HG03025 (cell line): ENCODE measurements around the gene GPC3.

Experiments used
- ATAC-seq: cut with Tn5 transposase; IDR thresholded peaks from one replicate; pipeline ENCODE4 v1.9.1; 2021; ENCODE audit warnings: mild to moderate bottlenecking, moderate library complexity; ENCODE audit not compliant: unreplicated experiment, low FRiP score

The GPC3 gene

GRCh38 chrX:133661962-133662839 lies 323.2 kb downstream of the GPC3 start:
- no peak for ATAC-seq

DNA sequence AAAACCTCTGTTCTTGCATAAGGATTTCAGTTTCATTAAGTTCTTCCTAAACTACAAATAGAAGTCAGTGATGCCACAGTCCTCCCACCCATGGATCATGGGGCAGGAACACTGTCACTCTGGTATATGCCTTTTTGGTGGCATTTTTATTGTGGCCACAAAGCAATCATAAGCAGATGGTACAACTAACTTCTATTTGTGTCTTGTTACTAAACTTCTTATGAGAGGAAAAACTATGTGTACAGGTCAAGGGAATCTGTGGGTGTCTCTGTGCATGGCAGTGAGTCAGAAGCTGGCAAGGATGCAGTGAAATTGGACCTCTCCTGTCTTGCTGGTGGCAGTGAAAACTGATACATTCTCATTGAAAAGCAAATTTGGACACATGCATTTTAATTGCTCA lies 325.1 kb downstream of the GPC3 start:
- no peak for ATAC-seq

- no peak for ATAC-seq
Measured at GRCh38 chrX:133658293-133658911, 327.0 kb downstream of the GPC3 start.

DNA sequence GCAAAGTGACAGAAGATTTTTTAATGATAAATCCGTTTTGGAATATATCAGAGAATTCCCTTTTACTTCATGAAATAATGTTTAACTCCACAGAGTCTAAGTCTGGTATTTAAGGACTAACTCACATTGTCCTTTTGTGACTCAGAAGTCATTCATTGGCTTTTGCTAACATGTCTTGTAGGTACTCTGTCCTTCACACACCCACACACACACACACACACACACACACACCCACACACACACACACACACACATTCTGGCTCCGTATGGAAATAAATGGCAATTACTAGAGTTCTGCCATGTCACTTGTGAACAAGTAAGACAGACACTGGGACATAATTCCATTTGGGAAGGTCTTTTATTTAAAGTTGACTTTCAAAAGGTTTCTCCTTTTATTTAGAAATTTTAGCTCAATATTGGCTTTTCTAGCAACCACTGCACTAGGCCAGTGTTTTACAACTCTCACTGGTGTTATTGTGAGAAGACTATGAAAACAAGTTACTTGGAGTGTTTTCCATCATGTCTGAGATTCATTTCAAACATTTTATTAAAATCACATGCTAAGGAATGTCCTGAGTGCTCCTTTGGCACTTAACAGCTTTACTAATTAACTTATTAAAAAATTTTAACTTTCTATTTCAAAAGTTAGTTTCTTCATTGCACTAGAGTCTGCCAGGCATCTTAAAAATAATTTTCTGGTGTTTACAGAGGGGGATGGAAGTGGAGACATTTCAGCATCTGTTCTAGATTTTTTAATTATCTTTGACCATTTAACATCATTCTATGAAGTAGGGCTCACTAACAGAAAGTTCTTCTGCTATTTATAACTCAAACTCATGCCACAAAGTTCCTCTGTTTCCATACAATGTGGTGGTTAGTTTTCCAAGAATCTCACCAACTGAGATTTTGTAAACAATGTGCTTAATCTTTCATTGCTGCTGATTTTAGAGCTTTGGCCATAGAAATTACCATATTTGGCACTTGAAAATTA lies 329.8 kb downstream of the GPC3 start:
- ATAC-seq, result no peak

GRCh38 chrX:133654811-133655210 lies 330.6 kb downstream of the GPC3 start:
- no peak for ATAC-seq

DNA sequence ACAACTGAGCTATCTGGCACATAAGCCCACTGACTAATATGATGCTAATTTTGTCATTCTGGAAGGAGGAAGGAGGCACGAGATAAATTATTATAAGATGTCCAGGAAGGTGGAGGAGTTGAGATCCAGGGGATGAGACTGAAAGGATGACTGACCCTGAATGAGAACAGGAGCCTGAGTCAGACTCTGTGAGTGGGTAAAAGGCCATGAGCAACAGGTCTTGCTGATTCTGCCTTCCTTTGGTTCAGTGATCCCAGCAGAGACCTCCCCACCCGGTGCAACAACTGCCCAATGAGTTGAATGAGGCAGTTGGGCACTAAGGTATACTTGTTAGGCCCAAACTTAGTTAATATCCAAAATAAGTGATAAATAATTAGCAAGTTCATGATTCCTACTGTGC lies 332.0 kb downstream of the GPC3 start:
- ATAC-seq, result no peak

- no peak for ATAC-seq
Measured at GRCh38 chrX:133652185-133652584, 333.2 kb downstream of the GPC3 start.

DNA sequence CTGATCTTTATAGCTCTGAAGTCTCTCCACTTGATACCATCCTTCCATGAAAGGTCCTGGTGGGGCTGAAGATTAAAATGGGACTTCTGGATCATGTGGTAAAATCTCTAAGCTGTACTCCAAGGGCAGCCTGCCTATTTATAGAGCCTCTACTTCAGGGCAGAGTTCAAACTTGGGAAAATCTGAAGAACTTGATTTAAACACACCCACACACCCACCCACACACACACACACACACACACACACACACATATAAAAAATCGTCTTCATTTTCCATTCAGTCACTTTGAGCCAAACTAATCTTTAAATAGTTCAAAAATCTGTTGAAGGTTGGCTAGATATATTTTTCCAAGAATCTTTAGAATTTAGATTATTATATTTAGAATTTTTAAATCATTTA lies 335.2 kb downstream of the GPC3 start:
- ATAC-seq, result no peak

GRCh38 chrX:133649651-133650050 lies 335.7 kb downstream of the GPC3 start:
- no peak for ATAC-seq

DNA sequence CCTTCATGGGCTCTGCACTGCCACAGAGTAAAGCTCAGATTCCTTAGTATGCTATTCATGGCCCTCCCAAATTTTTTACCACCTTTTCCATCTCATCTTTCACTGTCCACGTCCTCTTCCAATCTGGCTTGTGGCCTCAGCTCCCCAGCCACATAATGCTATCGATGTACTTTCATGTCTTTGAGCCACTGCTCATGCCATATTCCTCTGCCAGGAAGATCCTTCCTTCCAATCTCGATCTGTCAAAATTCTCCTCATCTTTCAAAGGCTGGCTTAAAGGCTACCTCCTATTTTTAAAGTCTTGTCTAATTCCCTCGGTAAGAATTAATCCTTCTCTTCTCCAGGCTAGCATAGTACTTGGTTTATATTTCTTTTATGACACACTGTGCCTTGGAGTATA lies 336.8 kb downstream of the GPC3 start:
- no peak for ATAC-seq

GRCh38 chrX:133646719-133647116 lies 338.7 kb downstream of the GPC3 start:
- ATAC-seq, result no peak

GRCh38 chrX:133645977-133646718 lies 339.2 kb downstream of the GPC3 start:
- ATAC-seq, result no peak

- ATAC-seq, result no peak
Measured at GRCh38 chrX:133645256-133645655, 340.1 kb downstream of the GPC3 start.

GRCh38 chrX:133640161-133641015 lies 345.0 kb downstream of the GPC3 start:
- no peak for ATAC-seq

- ATAC-seq, result no peak
Measured at GRCh38 chrX:133639726-133640125, 345.7 kb downstream of the GPC3 start.

DNA sequence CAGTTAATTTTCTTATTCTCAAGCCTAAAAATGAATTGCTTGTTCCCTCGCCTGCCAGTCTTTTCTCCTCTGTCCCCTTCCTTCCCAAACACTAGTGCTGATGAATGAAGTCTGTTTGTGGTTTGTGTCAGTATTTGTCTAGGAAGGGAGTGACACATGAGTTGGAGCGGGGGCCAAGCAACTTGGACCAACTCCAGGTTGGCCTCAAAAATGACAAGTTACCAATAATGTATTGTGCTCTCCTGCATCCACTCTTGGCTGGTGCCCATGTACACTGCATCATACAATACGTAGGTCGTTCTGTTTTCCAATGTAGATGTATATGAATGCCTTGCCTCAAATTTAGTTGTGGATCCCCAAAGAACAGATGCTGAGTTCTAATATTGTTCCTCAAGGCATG lies 347.1 kb downstream of the GPC3 start:
- ATAC-seq, result no peak

DNA sequence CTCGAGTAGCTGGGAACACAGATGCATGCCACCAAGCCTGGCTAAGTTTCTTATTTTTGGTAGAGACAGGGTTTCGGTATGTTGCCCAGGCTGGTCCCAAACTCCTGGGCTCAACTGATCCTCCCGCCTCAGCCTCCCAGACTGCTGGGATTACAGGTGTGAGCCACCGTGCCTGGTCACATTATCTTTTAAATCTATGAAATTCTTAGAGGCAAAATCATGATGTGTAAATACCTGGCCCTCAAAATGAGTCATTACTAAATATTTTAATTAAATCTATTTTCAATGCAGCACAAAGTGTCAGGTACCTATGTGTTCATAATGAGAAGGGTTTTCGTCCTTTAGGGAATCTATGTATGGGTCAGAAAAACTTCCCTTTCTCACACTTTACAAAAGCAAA lies 347.6 kb downstream of the GPC3 start:
- no peak for ATAC-seq

GRCh38 chrX:133636009-133636408 lies 349.4 kb downstream of the GPC3 start:
- ATAC-seq, result no peak

DNA sequence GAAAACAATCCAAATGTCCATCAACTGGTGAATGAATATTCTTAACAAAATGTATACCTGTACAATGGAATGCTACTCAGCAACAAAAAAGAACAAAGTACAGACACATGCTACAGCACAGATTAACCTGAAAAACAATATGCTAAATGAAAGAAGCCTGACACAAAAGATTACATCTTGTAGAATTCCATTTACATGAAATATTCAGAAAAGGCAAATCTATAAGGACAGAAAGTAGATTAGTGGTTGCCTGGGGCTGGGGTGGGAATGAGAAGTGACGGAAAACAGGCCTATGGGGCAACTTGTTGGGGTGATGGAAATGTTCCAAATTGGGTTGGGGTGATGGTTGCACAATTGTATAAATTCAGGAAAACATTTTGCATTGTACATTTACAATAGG lies 351.0 kb downstream of the GPC3 start:
- no peak for ATAC-seq
